Measurements from ENCODE around the gene RIMOC1.
"Not testable (repeated sequence)": the region's sequence is repeated elsewhere in the genome, so short reads cannot be mapped to it uniquely, and the experiment has no call there.

RIMOC1 gene

DNA sequence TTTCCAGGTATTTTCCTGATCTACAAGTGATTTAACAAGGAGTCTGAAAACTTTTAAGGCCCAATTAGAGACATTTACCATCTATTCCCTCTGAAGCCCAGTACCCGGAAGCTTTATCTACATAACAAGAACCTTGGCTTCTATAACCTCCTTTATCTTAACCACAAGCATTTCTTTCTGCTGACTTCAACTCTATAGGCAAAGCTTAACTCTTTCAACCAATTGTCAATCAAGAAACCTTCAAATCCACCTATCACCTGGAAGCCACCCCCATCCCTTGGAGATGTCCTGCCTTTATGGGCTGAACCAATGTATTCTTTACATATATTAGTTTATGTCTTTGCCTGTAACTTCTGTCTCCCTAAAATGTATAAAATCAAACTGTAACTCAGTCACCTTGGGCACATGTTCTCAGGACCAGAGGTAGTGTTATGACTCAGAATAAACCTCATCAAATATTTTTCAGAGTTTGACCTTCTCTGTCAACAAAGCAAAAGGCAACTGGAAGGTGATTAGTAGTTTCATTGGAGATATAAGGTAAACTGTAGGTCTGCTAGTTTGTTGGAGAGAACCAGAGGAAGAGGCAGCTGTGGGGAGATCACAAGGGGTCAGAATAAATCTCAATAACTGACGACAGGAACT lies 13.0 kb upstream of the RIMOC1 start:
- no peak for DNase-seq (ENCODE audit: low read depth)

DNA sequence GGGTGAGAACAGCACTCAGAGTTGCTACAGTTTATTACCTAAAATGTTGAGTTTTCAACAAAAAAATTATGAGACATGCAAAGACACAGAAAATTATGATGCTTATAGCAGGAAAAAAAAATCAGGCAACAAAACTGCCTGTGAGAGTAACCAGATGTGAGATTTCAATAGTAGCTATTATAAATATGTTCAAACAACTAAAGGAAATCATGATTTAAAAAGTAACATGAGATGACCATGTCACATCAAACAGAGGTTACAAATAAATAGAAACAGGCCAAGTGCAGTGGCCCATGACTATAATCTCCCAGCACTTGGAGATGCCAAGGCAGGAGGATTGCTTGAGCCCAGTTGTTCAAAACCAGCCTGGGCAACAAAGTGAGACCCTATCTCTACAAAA lies 12.1 kb upstream of the RIMOC1 start:
- no peak for DNase-seq (ENCODE audit: low read depth)

DNA sequence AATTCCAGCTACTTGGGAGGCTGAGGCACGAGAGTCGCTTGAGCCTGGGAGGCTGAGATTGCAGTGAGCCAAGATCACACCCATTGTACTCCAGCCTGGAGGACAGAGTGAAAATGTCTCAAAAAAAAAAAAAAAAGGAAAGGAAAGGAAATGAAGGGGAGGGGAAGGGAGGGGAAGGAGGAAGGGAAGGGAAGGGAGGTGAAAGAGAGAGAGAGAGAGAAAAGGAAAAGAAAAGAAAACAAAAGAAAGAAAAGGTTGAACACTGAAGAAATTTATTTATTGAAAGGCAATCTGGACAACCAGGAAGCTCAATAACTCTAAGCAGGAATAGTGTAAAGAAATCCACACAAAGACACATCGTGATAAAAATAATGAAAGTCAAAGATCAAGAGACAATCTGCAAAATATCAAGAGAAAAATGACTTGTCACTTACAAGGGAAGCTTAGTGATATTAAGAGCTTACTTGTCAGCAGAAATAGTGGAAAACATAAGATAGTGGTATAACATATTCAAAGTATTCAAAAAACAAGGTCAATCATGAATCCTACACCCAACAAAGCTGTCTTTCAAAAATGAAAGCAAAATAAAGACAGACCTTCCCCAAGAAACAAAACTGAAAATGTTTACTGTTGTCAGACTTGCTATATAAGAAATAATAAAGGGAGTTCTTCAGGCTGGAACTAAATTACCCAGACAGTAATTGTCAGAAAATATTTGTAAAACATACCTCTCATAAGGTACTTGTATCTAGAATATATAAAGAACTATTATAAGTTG lies 10.9 kb upstream of the RIMOC1 start:
- no peak for DNase-seq (ENCODE audit: low read depth)

GRCh38 chr5:41896230-41896629 lies 7.9 kb upstream of the RIMOC1 start:
- DNase-seq (ENCODE audit: low read depth), result no peak

GRCh38 chr5:41903382-41903891 lies 707 bp upstream of the RIMOC1 start:
- DNase-seq (ENCODE audit: low read depth), result no peak

GRCh38 chr5:41906151-41906550 lies 2.0 kb downstream of the RIMOC1 start:
- no peak for DNase-seq (ENCODE audit: low read depth)

DNA sequence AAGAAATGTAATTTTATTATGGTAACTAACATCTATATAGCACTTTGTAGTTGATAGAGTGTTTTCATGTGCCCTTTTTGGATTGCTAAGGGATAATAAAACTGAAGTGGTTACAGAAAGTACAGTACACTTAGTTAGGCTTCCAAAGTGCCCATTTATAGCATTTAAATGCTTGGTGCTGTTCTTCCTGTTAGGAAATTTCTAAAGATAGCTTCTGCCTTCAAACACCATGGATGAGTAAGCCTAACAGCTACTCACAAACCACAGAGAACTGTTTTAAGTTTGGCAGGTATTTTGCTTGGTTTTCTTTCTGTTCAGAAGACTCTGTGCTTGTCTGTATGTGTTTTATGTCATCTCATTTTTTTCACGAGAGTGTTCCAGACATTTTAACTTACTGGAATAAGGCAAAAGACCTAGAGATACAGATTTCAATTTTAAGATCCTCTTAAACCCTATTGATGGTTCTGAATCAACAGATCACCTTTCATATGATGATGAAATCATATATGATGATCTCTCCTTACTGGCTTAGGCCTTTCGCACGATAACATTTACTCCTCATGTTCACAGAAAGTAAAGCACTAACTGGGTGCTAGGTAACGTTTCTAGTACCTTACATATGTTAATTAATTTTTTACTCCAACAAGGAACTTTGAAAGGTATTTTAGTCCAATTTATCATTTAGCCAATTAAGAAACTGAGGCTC lies 4.4 kb downstream of the RIMOC1 start:
- no peak for DNase-seq (ENCODE audit: low read depth)

DNA sequence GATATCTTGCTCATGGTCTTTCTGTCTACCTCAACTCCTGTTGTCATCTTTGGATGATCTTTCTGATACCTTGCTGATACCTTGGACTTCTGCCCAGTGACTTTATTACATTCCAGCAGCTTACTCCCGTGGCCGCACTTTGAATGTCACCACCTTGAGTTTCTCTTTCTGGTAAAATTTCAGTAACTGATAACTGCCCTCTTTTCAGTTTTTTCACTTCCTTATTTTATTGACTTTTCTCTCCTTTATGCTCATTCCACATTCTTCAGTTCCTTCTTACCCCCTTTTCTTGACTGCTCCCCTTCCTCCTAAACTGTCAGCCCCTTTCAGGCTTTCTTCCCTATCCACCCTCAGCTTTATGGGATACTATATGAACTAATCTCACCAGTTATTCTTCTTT lies 14.0 kb downstream of the RIMOC1 start:
- DNase-seq (ENCODE audit: low read depth), result no peak

DNA sequence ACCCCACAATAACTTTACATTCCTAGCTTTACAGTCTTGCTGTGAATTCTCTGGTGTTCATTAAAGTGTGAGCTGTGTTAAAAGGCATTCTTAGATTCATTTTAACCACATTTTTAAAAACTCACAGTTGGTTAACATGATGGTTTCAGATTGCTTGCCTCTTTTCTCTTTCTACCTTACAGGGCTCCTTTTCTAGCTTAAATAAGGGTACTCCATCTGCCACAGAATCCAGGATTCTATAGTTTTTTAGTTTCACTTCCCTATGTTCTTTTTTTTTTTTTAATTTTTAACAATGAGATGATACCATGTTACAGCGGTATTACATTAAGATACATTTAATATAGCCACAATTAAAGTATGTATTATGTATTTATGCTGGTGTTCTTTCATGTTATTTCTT lies 17.0 kb downstream of the RIMOC1 start:
- DNase-seq (ENCODE audit: low read depth), result no peak

- no peak for DNase-seq (ENCODE audit: low read depth)
Observed at GRCh38 chr5:41921874-41922273, 17.7 kb downstream of the RIMOC1 start.

DNA sequence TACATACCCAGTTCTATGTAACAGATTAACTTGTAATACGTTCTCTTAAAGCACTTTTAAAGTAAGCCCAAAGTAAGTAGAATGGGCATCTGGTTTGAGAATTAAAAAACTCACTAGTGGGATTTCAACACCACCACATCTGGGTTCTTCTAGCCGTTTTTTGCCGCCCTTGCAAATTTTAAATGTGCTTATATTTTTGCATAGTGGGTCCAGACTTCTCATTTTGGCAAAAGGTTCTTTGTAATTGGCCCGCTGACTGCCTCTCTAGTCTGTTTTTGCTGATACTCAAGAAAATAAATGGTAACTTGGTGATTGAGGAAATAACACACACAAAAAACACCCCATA lies 20.4 kb downstream of the RIMOC1 start:
- DNase-seq (ENCODE audit: low read depth), result no peak

DNA sequence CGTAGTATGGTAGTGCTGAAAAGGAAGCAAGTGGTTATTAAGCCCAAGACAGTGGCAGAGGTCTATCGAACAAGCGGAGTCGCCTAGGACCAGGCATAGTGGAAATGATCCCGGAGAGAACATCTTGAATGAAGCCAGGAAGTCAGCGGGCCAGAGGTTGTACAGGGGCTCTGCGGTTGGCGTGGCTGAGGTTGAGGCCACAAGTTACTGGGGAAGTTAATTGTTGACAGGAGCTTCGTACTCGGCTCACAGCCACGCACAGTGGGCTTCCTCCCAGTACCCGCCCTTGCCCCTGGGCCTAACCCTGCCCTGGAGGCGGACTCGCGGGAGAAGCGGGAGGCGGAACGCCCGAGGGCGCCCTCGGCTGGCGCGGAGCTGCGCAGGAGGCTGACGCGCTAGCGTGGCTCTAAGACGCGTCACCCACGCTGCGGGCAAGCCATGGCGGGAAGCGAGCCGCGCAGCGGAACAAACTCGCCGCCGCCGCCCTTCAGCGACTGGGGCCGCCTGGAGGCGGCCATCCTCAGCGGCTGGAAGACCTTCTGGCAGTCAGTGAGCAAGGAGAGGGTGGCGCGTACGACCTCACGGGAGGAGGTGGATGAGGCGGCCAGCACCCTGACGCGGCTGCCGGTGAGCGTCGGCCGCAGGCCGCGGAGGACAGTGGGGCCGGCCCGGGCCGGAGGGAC lies 20.9 kb downstream of the RIMOC1 start, which contains the start of gene FBXO4:
Gene FBXO4 (plus strand): TSS at position 410 of the 683 bp plus-strand sequence. CDS start 29 bp downstream, at position 439.
- DNase-seq (ENCODE audit: low read depth), result peak; percentile 74

GRCh38 chr5:41925555-41925951 lies 21.4 kb downstream of the RIMOC1 start:
- no peak for DNase-seq (ENCODE audit: low read depth)

GRCh38 chr5:41927604-41928003 lies 23.5 kb downstream of the RIMOC1 start:
- no peak for DNase-seq (ENCODE audit: low read depth)

GRCh38 chr5:41929035-41929434 lies 24.9 kb downstream of the RIMOC1 start:
- DNase-seq (ENCODE audit: low read depth), result no peak

- DNase-seq (ENCODE audit: low read depth), result no peak
Observed at GRCh38 chr5:41932770-41933169, 28.6 kb downstream of the RIMOC1 start.

GRCh38 chr5:41935544-41935943 lies 31.4 kb downstream of the RIMOC1 start:
- no peak for DNase-seq (ENCODE audit: low read depth)

- no peak for DNase-seq (ENCODE audit: low read depth)
Observed at GRCh38 chr5:41940641-41941040, 36.5 kb downstream of the RIMOC1 start.

DNA sequence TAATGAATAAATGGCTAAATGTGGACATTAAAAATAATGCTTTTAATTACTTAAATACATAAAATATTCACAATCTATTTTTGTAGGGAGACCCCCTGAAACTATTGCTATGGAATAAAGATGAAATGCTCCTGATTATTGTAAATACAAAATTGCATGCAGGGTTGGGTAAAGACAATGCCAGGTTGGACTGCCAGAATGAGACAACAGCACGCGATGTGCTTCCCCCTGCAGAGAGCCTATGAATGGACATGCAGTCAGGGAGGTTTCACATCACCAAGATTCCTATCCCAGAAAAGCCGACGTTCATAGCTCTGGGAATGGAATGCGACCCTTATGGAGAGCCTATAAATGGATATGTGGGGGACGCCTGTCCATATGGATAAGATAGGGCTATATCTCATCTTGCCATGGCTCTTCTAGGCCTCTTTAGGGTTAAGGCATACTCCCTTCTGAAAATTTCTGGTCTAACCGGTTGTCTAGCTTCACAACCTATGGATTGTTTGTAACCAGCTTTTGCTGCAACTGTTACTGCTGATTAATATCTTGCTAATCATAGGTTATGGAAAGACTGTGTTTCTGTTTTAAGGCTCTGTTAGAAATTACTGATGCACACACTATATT lies 41.3 kb downstream of the RIMOC1 start:
- DNase-seq (ENCODE audit: low read depth), result not testable (repeated sequence)

- DNase-seq (ENCODE audit: low read depth), result no peak
Observed at GRCh38 chr5:41951224-41951623, 47.1 kb downstream of the RIMOC1 start.

All from stimulated activated CD8-positive, alpha-beta memory T cell treated with anti-CD3 and anti-CD28 coated beads, Interleukin-7, amount 100 ng/mL, for 24 hours (primary cell).